GM21619 (cell line): ENCODE results near the gene FKBP4.

Source experiments
- ATAC-seq: cut with Tn5 transposase; IDR thresholded peaks from one replicate; pipeline ENCODE4 v1.9.1; 2021; ENCODE audit not compliant: unreplicated experiment

Gene FKBP4

DNA sequence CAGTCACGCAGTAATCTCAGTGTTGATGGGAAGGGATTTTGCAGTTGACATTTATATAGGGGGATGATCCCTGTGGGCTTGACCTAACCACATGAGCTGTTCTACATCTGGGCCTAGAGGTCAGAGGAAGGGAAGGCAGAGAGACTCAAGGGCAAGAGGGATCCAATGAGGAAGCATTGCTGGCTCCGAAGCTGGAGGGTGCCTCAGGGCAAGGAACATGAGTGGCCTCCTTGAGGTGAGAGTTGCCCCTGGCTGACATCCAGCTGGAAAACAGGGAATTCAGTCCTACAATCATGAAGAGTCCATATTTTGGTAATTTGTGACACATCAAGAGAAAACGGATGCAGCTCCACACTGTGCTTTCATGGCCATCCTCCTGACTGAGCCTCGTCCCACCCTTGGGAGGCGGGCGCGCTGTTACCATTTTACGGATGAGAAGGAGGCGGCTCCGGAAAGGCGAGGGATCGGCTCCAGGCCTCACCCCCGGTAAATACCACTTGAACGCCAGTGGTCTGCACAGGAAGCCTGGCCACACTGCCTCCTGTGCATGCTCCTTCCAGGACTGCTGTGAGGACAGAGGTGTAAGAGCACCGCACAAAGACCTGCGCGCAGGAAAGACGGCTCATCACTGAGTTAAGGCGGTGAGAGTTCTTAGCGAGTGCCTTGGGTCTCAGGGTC is 18.5 kb upstream of the FKBP4 start:
- no peak for ATAC-seq

DNA sequence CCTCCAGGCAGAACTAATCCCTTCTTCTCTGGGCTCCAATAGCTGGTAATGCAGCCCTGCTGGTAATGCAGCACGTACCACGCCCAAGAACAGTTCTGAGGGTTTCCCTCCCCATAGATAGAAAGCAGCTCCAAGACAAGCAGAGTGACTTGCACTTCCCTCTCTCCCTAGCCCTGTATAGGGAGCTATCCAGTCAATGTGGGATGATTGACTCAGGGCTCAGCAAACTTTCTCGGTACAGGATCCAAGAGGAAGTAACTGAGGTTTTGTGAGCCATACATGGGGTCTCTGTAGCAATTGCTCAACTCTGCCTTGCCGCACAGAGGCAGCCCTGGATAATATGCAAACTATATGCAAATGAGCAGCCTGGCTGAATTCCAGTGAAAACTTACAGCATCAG is 15.5 kb upstream of the FKBP4 start:
- ATAC-seq = no peak

GRCh38 chr12:2783936-2784600 is 10.7 kb upstream of the FKBP4 start:
- no peak for ATAC-seq

- no peak for ATAC-seq
Observed at GRCh38 chr12:2785017-2785416, 9.8 kb upstream of the FKBP4 start.

GRCh38 chr12:2791089-2791488 is 3.7 kb upstream of the FKBP4 start:
- ATAC-seq = no peak

DNA sequence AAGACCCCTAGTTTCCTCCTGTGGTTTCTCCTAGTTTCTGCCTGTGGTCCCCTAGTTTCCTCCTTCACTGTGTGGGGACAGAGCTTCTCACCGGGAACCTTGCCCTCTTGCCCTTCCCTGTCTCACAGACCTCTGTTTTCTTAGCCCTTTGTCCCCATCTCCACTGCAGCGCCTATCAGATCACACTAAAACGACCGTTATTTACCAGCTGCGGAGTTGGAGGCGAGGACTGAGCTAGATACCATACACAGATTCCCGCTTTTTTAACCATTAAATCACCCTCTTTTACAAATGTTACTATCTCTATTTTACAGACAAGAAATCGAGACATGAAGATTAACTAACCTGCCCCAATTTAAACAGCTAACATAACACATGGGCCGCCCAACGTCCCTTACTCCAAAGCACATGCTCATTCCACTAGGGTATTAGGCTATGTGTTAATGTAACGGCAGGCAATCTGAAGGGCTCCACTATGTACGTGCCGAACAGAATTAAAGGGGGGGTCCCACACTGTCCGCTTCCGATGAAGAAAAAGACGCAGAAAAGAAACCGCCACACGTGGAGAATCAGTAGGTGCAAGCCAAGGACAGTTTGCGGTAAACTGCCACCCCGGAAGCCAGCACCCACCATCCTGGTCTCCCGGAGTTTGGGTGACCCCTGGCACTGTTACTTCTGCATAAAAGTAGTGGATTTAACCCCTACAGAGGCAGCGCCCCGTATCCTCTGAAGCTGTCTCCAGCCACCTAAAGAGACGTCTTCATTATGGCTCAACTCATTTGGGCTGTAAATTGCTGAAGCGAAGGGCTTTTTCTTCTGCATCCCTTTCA is 1.9 kb upstream of the FKBP4 start:
- no peak for ATAC-seq

GRCh38 chr12:2793561-2793960 is 1.2 kb upstream of the FKBP4 start:
- no peak for ATAC-seq

GRCh38 chr12:2794191-2794735 is 507 bp upstream of the FKBP4 start:
- ATAC-seq = peak; percentile 4

- ATAC-seq = peak; percentile 63
Observed at GRCh38 chr12:2795291-2796186, 769 bp downstream of the FKBP4 start.

DNA sequence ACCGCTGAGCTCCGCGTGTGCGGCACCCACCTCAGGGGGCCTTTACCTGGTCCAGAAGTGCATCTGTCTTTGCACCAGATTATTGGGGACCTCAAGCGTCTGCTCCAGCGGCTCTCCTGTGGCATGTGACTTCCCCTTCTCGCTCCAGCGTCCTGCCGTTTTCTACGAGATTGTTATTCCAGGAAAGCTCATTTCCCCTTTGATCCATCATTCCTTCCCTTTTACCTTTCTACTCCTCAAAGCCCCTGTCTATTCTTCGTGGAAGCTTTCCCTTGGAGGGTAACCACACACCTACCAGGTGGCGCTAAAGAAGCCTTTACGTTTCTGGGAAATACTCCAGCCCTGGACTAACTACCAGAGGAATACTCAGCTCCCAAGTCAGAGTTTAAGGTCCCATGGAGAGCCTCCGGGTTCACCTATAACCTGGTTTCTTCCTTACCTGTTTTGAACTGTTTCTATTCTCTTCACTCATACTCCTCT is 1.5 kb downstream of the FKBP4 start:
- no peak for ATAC-seq

DNA sequence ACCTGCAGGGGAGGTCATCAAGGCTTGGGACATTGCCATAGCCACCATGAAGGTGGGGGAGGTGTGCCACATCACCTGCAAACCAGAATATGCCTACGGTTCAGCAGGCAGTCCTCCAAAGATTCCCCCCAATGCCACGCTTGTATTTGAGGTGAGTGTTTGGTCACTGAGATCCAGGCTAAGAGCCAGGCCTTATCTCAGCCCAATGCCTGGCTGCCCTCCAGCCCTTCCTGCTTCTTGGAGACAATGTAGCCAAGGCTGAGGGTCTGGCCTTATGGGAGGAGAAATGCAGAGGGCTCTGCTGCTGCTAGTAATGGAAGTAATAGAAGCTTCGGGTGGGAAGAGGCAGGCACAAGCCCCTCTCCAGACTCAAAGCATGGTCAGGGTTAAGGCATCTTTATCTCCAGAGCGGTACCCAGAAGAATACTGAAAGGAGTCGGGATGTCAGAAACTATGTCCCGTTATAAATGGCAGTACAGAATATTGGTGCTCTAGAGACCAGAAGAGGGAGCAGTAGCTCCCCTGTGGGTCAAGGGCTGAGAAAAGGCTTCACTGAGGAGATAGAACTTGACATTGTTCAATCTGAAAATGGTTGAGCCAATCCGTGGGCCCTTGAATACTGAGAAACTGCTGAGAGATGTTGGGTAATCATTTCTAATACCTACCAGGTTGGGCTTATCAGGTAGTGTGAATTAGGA is 3.1 kb downstream of the FKBP4 start:
- no peak for ATAC-seq

- ATAC-seq = no peak
Observed at GRCh38 chr12:2800046-2800570, 5.3 kb downstream of the FKBP4 start.

- no peak for ATAC-seq
Observed at GRCh38 chr12:2801044-2801783, 6.4 kb downstream of the FKBP4 start.

GRCh38 chr12:2803635-2804392 is 9.0 kb downstream of the FKBP4 start:
- ATAC-seq = no peak

GRCh38 chr12:2804393-2805142 is 9.8 kb downstream of the FKBP4 start:
- ATAC-seq = no peak

DNA sequence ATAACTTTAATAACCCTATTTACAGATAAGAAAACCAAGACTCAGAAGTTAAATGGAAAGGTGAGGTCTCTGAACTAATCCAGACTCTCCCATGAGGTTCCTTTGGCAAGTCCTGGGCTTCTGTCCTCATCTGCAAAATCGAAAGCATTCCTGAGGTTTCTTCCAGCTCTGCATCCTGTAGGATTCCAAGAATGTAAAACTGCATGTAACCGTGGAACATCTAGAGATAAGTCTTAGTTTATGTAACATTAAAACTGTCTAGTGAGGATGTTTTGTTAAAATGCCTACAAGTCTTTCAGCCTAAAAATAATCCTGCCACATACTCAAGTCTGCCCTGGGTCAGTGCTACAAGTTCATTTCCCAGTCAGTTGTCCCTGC is 10.4 kb downstream of the FKBP4 start:
- ATAC-seq = no peak

- ATAC-seq = no peak
Observed at GRCh38 chr12:2806700-2807099, 11.9 kb downstream of the FKBP4 start.

DNA sequence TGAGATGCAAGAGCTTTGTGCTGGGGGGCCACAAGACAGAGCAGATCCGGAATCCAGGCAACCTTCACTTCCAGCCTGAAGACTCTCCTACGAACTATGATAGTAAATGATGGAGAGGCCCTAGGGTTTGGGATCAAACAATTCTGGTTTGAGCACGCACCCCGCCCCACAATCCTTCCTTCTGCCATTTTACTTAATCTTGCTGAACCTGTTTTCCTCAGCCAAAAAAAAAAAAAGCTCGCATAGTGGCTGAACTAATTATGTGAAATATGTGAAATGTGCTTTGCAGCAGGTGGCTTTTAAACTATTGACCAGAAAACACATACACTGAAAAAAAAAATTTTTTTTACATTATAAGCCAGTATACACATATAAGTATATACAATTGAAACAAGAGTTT is 17.0 kb downstream of the FKBP4 start:
- ATAC-seq = no peak
